Measurements from ENCODE around the gene SNCG. TPM values are rescaled to one million over a fixed set of nuclear protein-coding genes. Genes with fewer than 3 reads are reported as not detected.

SNCG gene
- polyA plus RNA-seq, 1 donor from 2014 or later, result 6.1 TPM

GRCh38 chr10:86945361-86946212, 12.8 kb upstream of the SNCG start:
- Histone ChIP-seq H3K9me2 (ENCODE audit: insufficient read depth, low read length) (no peaks in the 10 kb centered on the region), H3F3A (ENCODE audit: insufficient read depth, low read length, poor library complexity, severe bottlenecking) (no peaks in the 10 kb centered on the region), H3K36me3 (ENCODE audit: insufficient read depth, low read length) (no peaks in the 10 kb centered on the region), H3K9ac (ENCODE audit: low read length) (no peak overlapping the region), H3K27me3 (ENCODE audit: insufficient read depth, low read depth, low read length) (no peaks in the 10 kb centered on the region), H3K4me2 (ENCODE audit: low read length) (no peak overlapping the region), H3K9me3 (ENCODE audit: low read length) (no peaks in the 10 kb centered on the region), H3K79me2 (replicated peaks; ENCODE audit: insufficient read depth, low read length) (no peaks in the 10 kb centered on the region), H4K20me1 (ENCODE audit: insufficient read depth) (no peaks in the 10 kb centered on the region), H3K4me3 (ENCODE audit: low read length) (no peak overlapping the region), H3K27ac (ENCODE audit: low read length) (no peak overlapping the region), H2AFZ (ENCODE audit: low read depth, low read length) (no peak overlapping the region)
- no peak for TF ChIP-seq SMC3 (conservative IDR thresholded peaks at IDR 0.05; ENCODE audit: poor library complexity)
- TF ChIP-seq EP300 (conservative IDR thresholded peaks at IDR 0.05; ENCODE audit: poor library complexity, severe bottlenecking), result no peak
- no peak for TF ChIP-seq MXI1 (conservative IDR thresholded peaks at IDR 0.05; ENCODE audit: poor library complexity, severe bottlenecking)
- TF ChIP-seq RAD21 (conservative IDR thresholded peaks at IDR 0.05), result no peak
- no peak for TF ChIP-seq POLR2AphosphoS5 (IDR thresholded peaks at IDR 0.05)
- TF ChIP-seq EZH2 (IDR thresholded peaks at IDR 0.05; ENCODE audit: borderline replicate concordance, insufficient read depth, low read length, poor library complexity, severe bottlenecking), result no peak
- TF ChIP-seq CTCF (IDR thresholded peaks at IDR 0.05; ENCODE audit: poor library complexity, severe bottlenecking), result no peak
- no peak for TF ChIP-seq TAF1 (IDR thresholded peaks at IDR 0.05; ENCODE audit: low read depth)
- no peak for TF ChIP-seq REST (IDR thresholded peaks at IDR 0.05; ENCODE audit: borderline replicate concordance)

GRCh38 chr10:86946213-86947155, 11.9 kb upstream of the SNCG start:
- Histone ChIP-seq H3K9ac (ENCODE audit: low read length) (no peak overlapping the region), H3K27me3 (ENCODE audit: insufficient read depth, low read depth, low read length) (no peaks in the 10 kb centered on the region), H3K4me2 (ENCODE audit: low read length) (no peak overlapping the region), H3K36me3 (ENCODE audit: insufficient read depth, low read length) (no peaks in the 10 kb centered on the region), H3K79me2 (replicated peaks; ENCODE audit: insufficient read depth, low read length) (no peaks in the 10 kb centered on the region), H3K4me3 (ENCODE audit: low read length) (no peak overlapping the region), H3K27ac (ENCODE audit: low read length) (no peak overlapping the region), H3K9me3 (ENCODE audit: low read length) (no peaks in the 10 kb centered on the region), H4K20me1 (ENCODE audit: insufficient read depth) (no peaks in the 10 kb centered on the region), H2AFZ (ENCODE audit: low read depth, low read length) (no peak overlapping the region), H3K9me2 (ENCODE audit: insufficient read depth, low read length) (no peaks in the 10 kb centered on the region), H3F3A (ENCODE audit: insufficient read depth, low read length, poor library complexity, severe bottlenecking) (no peaks in the 10 kb centered on the region)
- TF ChIP-seq EP300 (conservative IDR thresholded peaks at IDR 0.05; ENCODE audit: poor library complexity, severe bottlenecking), result no peak
- no peak for TF ChIP-seq CTCF (IDR thresholded peaks at IDR 0.05; ENCODE audit: poor library complexity, severe bottlenecking)
- TF ChIP-seq REST (IDR thresholded peaks at IDR 0.05; ENCODE audit: borderline replicate concordance), result no peak
- TF ChIP-seq SMC3 (conservative IDR thresholded peaks at IDR 0.05; ENCODE audit: poor library complexity), result no peak
- TF ChIP-seq TAF1 (IDR thresholded peaks at IDR 0.05; ENCODE audit: low read depth), result no peak
- TF ChIP-seq POLR2AphosphoS5 (IDR thresholded peaks at IDR 0.05), result no peak
- no peak for TF ChIP-seq MXI1 (conservative IDR thresholded peaks at IDR 0.05; ENCODE audit: poor library complexity, severe bottlenecking)
- TF ChIP-seq RAD21 (conservative IDR thresholded peaks at IDR 0.05), result no peak
- no peak for TF ChIP-seq EZH2 (IDR thresholded peaks at IDR 0.05; ENCODE audit: borderline replicate concordance, insufficient read depth, low read length, poor library complexity, severe bottlenecking)
